ENCODE data around the gene CCDC3.

Gene CCDC3

DNA sequence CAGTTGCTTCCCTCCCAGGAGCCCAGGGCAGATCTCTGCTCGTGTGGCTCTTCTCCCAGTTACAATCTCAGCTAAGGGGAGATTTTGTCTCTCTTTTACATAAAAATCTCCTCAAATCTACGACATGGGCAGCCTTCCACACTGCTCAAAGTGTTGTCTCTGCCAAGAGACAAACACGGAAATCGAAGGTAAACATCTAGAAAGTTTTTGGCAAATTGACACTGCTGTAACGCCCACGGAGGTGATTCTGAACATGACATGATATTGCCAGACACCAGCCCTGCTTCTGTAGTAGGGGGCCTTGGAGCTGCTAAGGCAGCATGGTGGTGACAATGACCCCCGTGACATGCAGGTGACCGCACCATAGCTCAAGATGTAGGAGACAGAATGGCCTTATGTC is 128.3 kb downstream of the CCDC3 start:
- H3K4me2 ChIP-seq (ENCODE audit: low read depth, low read length) = no peak overlapping the region
- no peaks in the 10 kb centered on the region for H4K20me1 ChIP-seq (ENCODE audit: insufficient read depth, low read length)
- peaks cover 3% of the 10 kb centered on the region; the same call in 1 of the 2 replicates for H3K4me1 ChIP-seq (ENCODE audit: low read length)
- TF ChIP-seq EZH2 (optimal IDR thresholded peaks at IDR 0.05; ENCODE audit: low read depth, low read length) = no peak
- TF ChIP-seq, protein P1, sequence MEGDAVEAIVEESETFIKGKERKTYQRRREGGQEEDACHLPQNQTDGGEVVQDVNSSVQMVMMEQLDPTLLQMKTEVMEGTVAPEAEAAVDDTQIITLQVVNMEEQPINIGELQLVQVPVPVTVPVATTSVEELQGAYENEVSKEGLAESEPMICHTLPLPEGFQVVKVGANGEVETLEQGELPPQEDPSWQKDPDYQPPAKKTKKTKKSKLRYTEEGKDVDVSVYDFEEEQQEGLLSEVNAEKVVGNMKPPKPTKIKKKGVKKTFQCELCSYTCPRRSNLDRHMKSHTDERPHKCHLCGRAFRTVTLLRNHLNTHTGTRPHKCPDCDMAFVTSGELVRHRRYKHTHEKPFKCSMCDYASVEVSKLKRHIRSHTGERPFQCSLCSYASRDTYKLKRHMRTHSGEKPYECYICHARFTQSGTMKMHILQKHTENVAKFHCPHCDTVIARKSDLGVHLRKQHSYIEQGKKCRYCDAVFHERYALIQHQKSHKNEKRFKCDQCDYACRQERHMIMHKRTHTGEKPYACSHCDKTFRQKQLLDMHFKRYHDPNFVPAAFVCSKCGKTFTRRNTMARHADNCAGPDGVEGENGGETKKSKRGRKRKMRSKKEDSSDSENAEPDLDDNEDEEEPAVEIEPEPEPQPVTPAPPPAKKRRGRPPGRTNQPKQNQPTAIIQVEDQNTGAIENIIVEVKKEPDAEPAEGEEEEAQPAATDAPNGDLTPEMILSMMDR (IDR thresholded peaks at IDR 0.05; ENCODE audit: low read length) = no peak
- TF ChIP-seq EZH2phosphoT487 (IDR thresholded peaks at IDR 0.05; ENCODE audit: low read length) = no peak
- no peaks in the 10 kb centered on the region for H3K9me2 ChIP-seq (replicated peaks; ENCODE audit: insufficient read depth, low read length)
- no peaks in the 10 kb centered on the region for H3K9me3 ChIP-seq (replicated peaks; ENCODE audit: insufficient read depth, low read length)
- H3K9ac ChIP-seq (ENCODE audit: low read length) = no peak overlapping the region
- DNase-seq = no peak
- H3F3A ChIP-seq (ENCODE audit: insufficient read depth, low read length) = no peaks in the 10 kb centered on the region
- H3K79me2 ChIP-seq (ENCODE audit: low read length) = no peaks in the 10 kb centered on the region
- H3K36me3 ChIP-seq (replicated peaks; ENCODE audit: insufficient read depth, low read length) = no peaks in the 10 kb centered on the region
- H2AFZ ChIP-seq (ENCODE audit: low read length) = no peak overlapping the region
- no peak overlapping the region for H3K4me3 ChIP-seq (ENCODE audit: low read length)
- H3K27ac ChIP-seq (ENCODE audit: low read length) = no peak overlapping the region
- no peaks in the 10 kb centered on the region for H3K27me3 ChIP-seq (replicated peaks; ENCODE audit: insufficient read depth, low read length)

DNA sequence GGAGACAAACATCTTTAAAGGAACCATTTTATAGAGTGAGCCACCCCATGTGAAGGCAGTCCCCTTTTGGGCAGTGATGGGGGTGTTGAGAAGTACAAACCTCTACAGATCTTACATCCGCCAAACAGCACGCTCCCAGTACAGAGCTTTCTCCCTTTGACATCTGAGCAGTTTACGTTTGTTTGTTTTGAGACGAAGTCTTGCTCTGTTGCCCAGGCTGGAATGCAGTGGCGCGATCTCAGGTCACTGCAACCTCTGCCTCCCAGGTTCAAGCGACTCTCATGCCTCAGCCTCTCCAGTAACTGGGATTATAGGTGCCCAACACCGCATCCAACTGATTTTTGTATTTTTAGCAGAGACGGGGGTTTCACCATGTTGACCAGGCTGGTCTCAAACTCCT is 128.9 kb downstream of the CCDC3 start:
- no peaks in the 10 kb centered on the region for H3K36me3 ChIP-seq (replicated peaks; ENCODE audit: insufficient read depth, low read length)
- H3K4me3 ChIP-seq (ENCODE audit: low read length) = no peak overlapping the region
- H3K4me2 ChIP-seq (ENCODE audit: low read depth, low read length) = no peak overlapping the region
- H3F3A ChIP-seq (ENCODE audit: insufficient read depth, low read length) = no peaks in the 10 kb centered on the region
- no peaks in the 10 kb centered on the region for H3K9me3 ChIP-seq (replicated peaks; ENCODE audit: insufficient read depth, low read length)
- H3K4me1 ChIP-seq (ENCODE audit: low read length) = peaks cover 6% of the 10 kb centered on the region; the same call in 1 of the 2 replicates
- no peaks in the 10 kb centered on the region for H3K79me2 ChIP-seq (ENCODE audit: low read length)
- H4K20me1 ChIP-seq (ENCODE audit: insufficient read depth, low read length) = no peaks in the 10 kb centered on the region
- H3K9me2 ChIP-seq (replicated peaks; ENCODE audit: insufficient read depth, low read length) = no peaks in the 10 kb centered on the region
- H2AFZ ChIP-seq (ENCODE audit: low read length) = no peak overlapping the region
- H3K9ac ChIP-seq (ENCODE audit: low read length) = no peak overlapping the region
- no peaks in the 10 kb centered on the region for H3K27me3 ChIP-seq (replicated peaks; ENCODE audit: insufficient read depth, low read length)
- H3K27ac ChIP-seq (ENCODE audit: low read length) = no peak overlapping the region
- TF ChIP-seq EZH2phosphoT487 (IDR thresholded peaks at IDR 0.05; ENCODE audit: low read length) = no peak
- TF ChIP-seq EZH2 (optimal IDR thresholded peaks at IDR 0.05; ENCODE audit: low read depth, low read length) = no peak
- TF ChIP-seq, protein P1 (IDR thresholded peaks at IDR 0.05; ENCODE audit: low read length) = no peak
- DNase-seq = no peak

DNA sequence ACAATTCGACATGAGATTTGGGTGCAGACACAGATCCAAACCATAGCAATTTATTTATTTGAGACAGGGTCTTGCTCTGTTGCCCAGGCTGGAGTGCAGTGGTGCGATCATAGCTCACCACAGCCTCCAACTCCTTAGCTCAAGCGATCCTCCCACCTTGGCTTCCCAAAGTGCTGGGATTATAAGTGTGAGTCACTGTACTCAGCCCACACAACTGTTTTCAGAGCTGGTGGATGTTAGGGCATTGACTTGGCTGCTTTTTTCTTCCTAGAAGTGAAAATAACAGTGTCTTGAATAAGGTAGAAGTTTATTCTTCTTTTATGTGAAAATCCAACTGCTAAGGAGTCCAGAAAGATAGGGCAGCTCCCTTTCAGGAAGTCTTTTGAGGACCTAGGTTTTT is 132.1 kb downstream of the CCDC3 start:
- Histone ChIP-seq H3K27ac (ENCODE audit: low read length) (no peak overlapping the region), H3K27me3 (replicated peaks; ENCODE audit: insufficient read depth, low read length) (no peaks in the 10 kb centered on the region), H3K9ac (ENCODE audit: low read length) (no peak overlapping the region), H3K9me3 (replicated peaks; ENCODE audit: insufficient read depth, low read length) (no peaks in the 10 kb centered on the region), H3K4me1 (ENCODE audit: low read length) (peaks cover 6% of the 10 kb centered on the region; the same call in 1 of the 2 replicates), H3K9me2 (replicated peaks; ENCODE audit: insufficient read depth, low read length) (0 out of 2 replicates have a peak, but pooled peaks cover 3% of the 10 kb centered on the region), H3K4me3 (ENCODE audit: low read length) (no peak overlapping the region), H3K36me3 (replicated peaks; ENCODE audit: insufficient read depth, low read length) (no peaks in the 10 kb centered on the region), H4K20me1 (ENCODE audit: insufficient read depth, low read length) (no peaks in the 10 kb centered on the region), H2AFZ (ENCODE audit: low read length) (no peak overlapping the region), H3K4me2 (ENCODE audit: low read depth, low read length) (no peak overlapping the region), H3K79me2 (ENCODE audit: low read length) (no peaks in the 10 kb centered on the region), H3F3A (ENCODE audit: insufficient read depth, low read length) (no peaks in the 10 kb centered on the region)
- TF ChIP-seq, protein P1 (IDR thresholded peaks at IDR 0.05; ENCODE audit: low read length) = no peak
- TF ChIP-seq EZH2phosphoT487 (IDR thresholded peaks at IDR 0.05; ENCODE audit: low read length) (no peak), EZH2 (optimal IDR thresholded peaks at IDR 0.05; ENCODE audit: low read depth, low read length) (no peak)
- no peak for DNase-seq
